Neural progenitor cell (in vitro differentiated cells): ENCODE measurements around the gene DHX15. TPM values are rescaled to one million over a fixed set of nuclear protein-coding genes. Genes with fewer than 3 reads are reported as not detected.

Experiments used
- DNase-seq: peaks from one replicate; pipeline ENCODE4 v3.0.0-alpha.2; 2016; ENCODE audit warnings: low spot score
- H2AFZ ChIP-seq: fragments of 200-600 bp; sonication (generic); replicated peaks from 2 replicates; pipeline ENCODE4 v1.6.1; 2016; ENCODE audit warnings: antibody characterized with exemption
- H3F3A ChIP-seq: fragments of 200-600 bp; sonication (generic); 2 replicates; pipeline ENCODE4 v1.6.1; 2016; ENCODE audit warnings: antibody characterized with exemption, low read depth
- H3K27ac ChIP-seq: fragments of 200-600 bp; sonication (generic); 2 replicates; pipeline ENCODE4 v1.5.1; 2016; ENCODE audit warnings: mild to moderate bottlenecking
- H3K27me3 ChIP-seq: fragments of 200-600 bp; sonication (generic); 2 replicates; pipeline ENCODE4 v1.6.1; 2016; ENCODE audit warnings: mild to moderate bottlenecking, moderate library complexity
- H3K36me3 ChIP-seq: fragments of 200-600 bp; sonication (generic); 2 replicates; pipeline ENCODE4 v1.5.1; 2016
- H3K4me1 ChIP-seq: fragments of 200-600 bp; sonication (generic); 2 replicates; pipeline ENCODE4 v1.6.1; 2016; ENCODE audit warnings: mixed run types
- H3K4me2 ChIP-seq: fragments of 200-600 bp; sonication (generic); 2 replicates; pipeline ENCODE4 v1.6.1; 2016
- H3K4me3 ChIP-seq: fragments of 200-600 bp; sonication (generic); 2 replicates; pipeline ENCODE4 v1.5.1; 2016
- H3K79me2 ChIP-seq: fragments of 200-600 bp; sonication (generic); 2 replicates; pipeline ENCODE4 v1.6.1; 2016; ENCODE audit warnings: low read depth
- H3K9ac ChIP-seq: fragments of 200-600 bp; sonication (generic); 2 replicates; pipeline ENCODE4 v1.6.1; 2016
- H3K9me3 ChIP-seq: fragments of 200-600 bp; sonication (generic); 2 replicates; pipeline ENCODE4 v1.5.1; 2016; ENCODE audit warnings: low read depth
- H4K20me1 ChIP-seq: fragments of 200-600 bp; sonication (generic); 2 replicates; pipeline ENCODE4 v1.6.1; 2016; ENCODE audit warnings: low read depth
- H3K27ac Mint-ChIP-seq: 3 replicates; pipeline ENCODE4 v1.8.0; 2021; ENCODE audit warnings: mixed read lengths
- H3K27me3 Mint-ChIP-seq: 2 replicates; pipeline ENCODE4 v1.8.0; 2022; ENCODE audit warnings: low read depth, mild to moderate bottlenecking, inconsistent platforms, moderate library complexity, mixed read lengths; ENCODE audit not compliant: insufficient read depth
- H3K36me3 Mint-ChIP-seq: 3 replicates; pipeline ENCODE4 v1.8.0; 2021; ENCODE audit warnings: mixed read lengths
- H3K4me1 Mint-ChIP-seq: 3 replicates; pipeline ENCODE4 v1.8.0; 2021; ENCODE audit warnings: mixed read lengths
- H3K4me3 Mint-ChIP-seq: 3 replicates; pipeline ENCODE4 v1.8.0; 2021; ENCODE audit warnings: mild to moderate bottlenecking, moderate library complexity, mixed read lengths
- H3K9me3 Mint-ChIP-seq: 3 replicates; pipeline ENCODE4 v1.8.0; 2020; ENCODE audit warnings: mixed read lengths
- CTCF ChIP-seq: fragments of 200-600 bp; sonication (generic); IDR thresholded peaks from 2 replicates; pipeline ENCODE4 v1.5.1; 2017; ENCODE audit warnings: antibody characterized with exemption, mild to moderate bottlenecking
- EZH2 ChIP-seq: fragments of 200-600 bp; sonication (generic); IDR thresholded peaks from 2 replicates; pipeline ENCODE4 v1.6.1; 2017; ENCODE audit warnings: antibody characterized with exemption, mild to moderate bottlenecking, moderate library complexity
- EZH2phosphoT487 ChIP-seq: fragments of 200-600 bp; sonication (generic); IDR thresholded peaks from 2 replicates; pipeline ENCODE4 v1.6.1; 2017; ENCODE audit warnings: antibody characterized with exemption
- total RNA-seq: library from RNA; depleted of rRNA; stranded (reverse); fragments of >200 nt; gene quantifications from 2 replicates; pipeline ENCODE4 v1.2.3, GENCODE V29; 2015; ENCODE audit warnings: low replicate concordance

DHX15 gene
- total RNA-seq, 1 donor from 2014 or later: 410 TPM

- no peaks in the 10 kb centered on the region for H3K4me1 Mint-ChIP-seq
- no peak overlapping the region for H3K27ac Mint-ChIP-seq
- Histone ChIP-seq H3K9me3 (no peaks in the 10 kb centered on the region), H3F3A (no peaks in the 10 kb centered on the region), H3K36me3 (no peaks in the 10 kb centered on the region), H3K4me2 (no peak overlapping the region), H2AFZ (no peak overlapping the region), H3K9ac (no peak overlapping the region), H3K79me2 (no peaks in the 10 kb centered on the region), H3K4me1 (no peaks in the 10 kb centered on the region), H3K27ac (no peak overlapping the region), H3K27me3 (no peaks in the 10 kb centered on the region), H4K20me1 (no peaks in the 10 kb centered on the region), H3K4me3 (no peak overlapping the region)
- TF ChIP-seq EZH2phosphoT487 (no peak), CTCF (no peak), EZH2 (no peak)
- DNase-seq: no peak
- H3K9me3 Mint-ChIP-seq: peaks cover 18% of the 10 kb centered on the region
- H3K27me3 Mint-ChIP-seq: peaks cover 7% of the 10 kb centered on the region
- H3K36me3 Mint-ChIP-seq: no peaks in the 10 kb centered on the region
- no peak overlapping the region for H3K4me3 Mint-ChIP-seq
These were observed 10.5 kb upstream of the DHX15 start for GRCh38 chr4:24594887-24595286.

DNA sequence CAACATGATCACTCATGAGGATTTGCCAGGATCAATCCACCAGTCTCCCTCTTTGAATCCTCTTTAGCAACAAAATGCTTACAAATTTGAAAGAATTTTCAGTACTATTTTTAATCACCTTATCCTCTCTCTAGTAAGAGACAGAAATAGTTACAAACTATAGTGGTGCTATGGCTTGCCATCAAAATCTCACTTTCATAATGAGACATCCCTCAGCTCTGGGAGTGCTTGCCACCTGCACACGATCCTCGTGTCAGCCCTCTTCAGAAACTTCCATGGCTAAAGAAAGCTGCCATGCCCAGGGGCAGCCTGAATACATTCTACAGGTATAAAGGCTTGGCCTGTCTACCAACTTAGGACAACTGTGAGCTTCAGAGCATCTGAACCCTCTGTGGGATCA is 5.1 kb upstream of the DHX15 start:
- Mint-ChIP-seq H3K4me1 (peaks cover 2% of the 10 kb centered on the region), H3K4me3 (no peak overlapping the region), H3K36me3 (no peaks in the 10 kb centered on the region), H3K27me3 (no peaks in the 10 kb centered on the region), H3K9me3 (peaks cover 11% of the 10 kb centered on the region), H3K27ac (no peak overlapping the region)
- Histone ChIP-seq H4K20me1 (no peaks in the 10 kb centered on the region), H3K27ac (no peak overlapping the region), H3K27me3 (no peaks in the 10 kb centered on the region), H3K79me2 (peaks cover 3% of the 10 kb centered on the region), H3K9me3 (no peaks in the 10 kb centered on the region), H3K4me1 (no peaks in the 10 kb centered on the region), H2AFZ (no peak overlapping the region), H3K4me2 (no peak overlapping the region), H3K36me3 (no peaks in the 10 kb centered on the region), H3K4me3 (no peak overlapping the region), H3F3A (peaks cover 3% of the 10 kb centered on the region), H3K9ac (no peak overlapping the region)
- no peak for DNase-seq
- TF ChIP-seq EZH2: no peak
- TF ChIP-seq CTCF: no peak
- TF ChIP-seq EZH2phosphoT487: no peak

DNA sequence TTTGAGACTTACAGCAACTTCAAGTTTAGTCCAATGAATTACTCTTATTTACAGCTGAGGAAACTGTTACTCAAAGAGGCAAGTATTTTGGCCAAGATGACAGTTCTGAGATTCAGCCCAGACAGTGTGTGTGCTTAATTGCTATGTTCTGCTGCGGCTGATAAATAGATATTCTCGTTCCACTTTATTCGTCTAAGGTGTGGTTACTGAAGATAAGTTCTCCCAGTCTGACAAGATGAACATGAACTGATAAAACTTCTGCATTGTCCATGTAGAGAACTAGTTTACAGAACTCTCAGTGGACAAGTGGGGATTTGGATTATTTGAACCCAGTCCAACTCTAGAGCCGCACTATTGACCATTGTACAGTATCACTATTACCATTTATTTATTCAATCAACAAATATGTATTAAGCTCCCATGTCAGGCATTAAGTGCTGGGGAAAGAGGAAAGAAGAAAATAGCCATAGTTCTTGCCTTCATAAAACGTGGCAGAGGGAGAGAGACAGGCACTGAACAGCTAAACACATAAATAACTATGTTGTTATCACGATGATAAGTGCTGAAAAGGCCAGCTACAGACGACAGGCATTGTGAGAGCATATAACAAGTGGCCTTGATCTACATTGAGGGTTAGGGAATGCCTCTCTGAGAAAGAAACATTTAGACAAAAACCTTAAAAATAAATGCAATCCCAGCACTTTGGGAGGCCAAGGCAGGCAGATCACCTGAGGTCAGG is 4.0 kb upstream of the DHX15 start:
- H3K4me3 Mint-ChIP-seq: no peak overlapping the region
- H3K36me3 ChIP-seq: no peaks in the 10 kb centered on the region
- H3K4me1 Mint-ChIP-seq: peaks cover 5% of the 10 kb centered on the region
- H3K4me3 ChIP-seq: no peak overlapping the region
- no peaks in the 10 kb centered on the region for H3K27me3 ChIP-seq
- H3K9me3 ChIP-seq: no peaks in the 10 kb centered on the region
- peaks cover 3% of the 10 kb centered on the region for H4K20me1 ChIP-seq
- no peaks in the 10 kb centered on the region for H3K27me3 Mint-ChIP-seq
- peaks cover 2% of the 10 kb centered on the region for H3K36me3 Mint-ChIP-seq
- peaks cover 11% of the 10 kb centered on the region for H3K9me3 Mint-ChIP-seq
- H3K4me2 ChIP-seq: no peak overlapping the region
- no peak overlapping the region for H3K27ac Mint-ChIP-seq
- H2AFZ ChIP-seq: no peak overlapping the region
- no peak for DNase-seq
- peaks cover 3% of the 10 kb centered on the region for H3F3A ChIP-seq
- H3K9ac ChIP-seq: no peak overlapping the region
- no peak overlapping the region for H3K27ac ChIP-seq
- TF ChIP-seq EZH2phosphoT487 (no peak), CTCF (no peak), EZH2 (no peak)
- peaks cover 13% of the 10 kb centered on the region for H3K79me2 ChIP-seq
- H3K4me1 ChIP-seq: no peaks in the 10 kb centered on the region
